Heart right ventricle (tissue), 16 donors: ENCODE measurements around the gene ERICH6. TPM values are rescaled to one million over a fixed set of nuclear protein-coding genes. Genes with fewer than 3 reads are reported as not detected.
A peak's percentile ranks its signal among the peaks of the same experiment; 100 is the strongest.

ENCODE experiments used
- ATAC-seq, 8 donors: fragments of 200-7000 bp; cut with Tn5 transposase; one replicate each; pipeline ENCODE4 v1.9.1; 2020; ENCODE audit warnings: mild to moderate bottlenecking in 8 of 8, moderate library complexity in 8 of 8, moderate number of reproducible peaks in 1 of 8
- DNase-seq, 2 donors: peaks; one replicate each; pipeline ENCODE4 v3.0.0-alpha.2; 2020
- H3K27ac ChIP-seq, 10 donors: fragments of 200-600 bp; sonication (generic) in 2 of 10; one replicate each; pipeline versions ENCODE4 v1.5.0 to v1.8.0; 2020 to 2022; ENCODE audit warnings: mild to moderate bottlenecking in 3 of 10
- H3K27me3 ChIP-seq, 7 donors: fragments of 200-600 bp; one replicate each; pipeline ENCODE4 v1.8.0; 2021 to 2022; ENCODE audit warnings: mild to moderate bottlenecking in 2 of 7
- H3K36me3 ChIP-seq, 9 donors: fragments of 200-600 bp; sonication (generic) in 1 of 9; one replicate each; pipeline versions ENCODE4 v1.5.0 to v1.8.0; 2020 to 2022; ENCODE audit warnings: mild to moderate bottlenecking in 2 of 9
- H3K4me1 ChIP-seq, 9 donors: fragments of 200-600 bp; sonication (generic) in 1 of 9; one replicate each; pipeline versions ENCODE4 v1.5.0 to v1.8.0; 2020 to 2022; ENCODE audit warnings: mild to moderate bottlenecking in 4 of 9
- H3K4me3 ChIP-seq, 10 donors: fragments of 200-600 bp; sonication (generic) in 2 of 10; one replicate each; pipeline versions ENCODE4 v1.5.0 to v1.8.0; 2020 to 2022; ENCODE audit warnings: mild to moderate bottlenecking in 7 of 10, moderate library complexity in 2 of 10
- H3K9me3 ChIP-seq, 11 donors: fragments of 200-600 bp in 10 of 11; sonication (generic) in 2 of 11; one replicate each; pipeline versions ENCODE4 v1.5.0 to v1.8.0; 2013 to 2022; ENCODE audit warnings: mild to moderate bottlenecking in 2 of 11, control low read depth in 1 of 11, moderate library complexity in 1 of 11
- CTCF ChIP-seq, 9 donors: fragments of 200-600 bp; sonication (generic) in 2 of 9; IDR thresholded peaks; one replicate each; pipeline versions ENCODE4 v1.5.0 to v1.8.0; 2021 to 2022; ENCODE audit warnings: antibody characterized with exemption in 9 of 9, mild to moderate bottlenecking in 5 of 9, moderate library complexity in 1 of 9
- WGBS, 2 donors: extraction: QIAGEN DNeasy Blood & Tissue Kit; methylation state at CpG; one replicate each; pipeline ENCODE4 v1.1.7; 2013; ENCODE audit warnings: inconsistent platforms in 1 of 2; 5-methylcytosine and 5-hydroxymethylcytosine counted together
- intact Hi-C, 10 donors: fragments of 100-400 bp; cut with DNase I; formaldehyde crosslinking; loops; one replicate each; pipeline versions ENCODE4 v1.11.1 to v1.14.2; 2022
- polyA plus RNA-seq, 2 donors: library from polyadenylated mRNA; stranded (reverse); fragments of 200-250 nt; gene quantifications; one replicate each; pipeline ENCODE4 v1.2.3, GENCODE V29; 2013
- total RNA-seq, 10 donors: library from RNA; stranded (reverse); fragmentation: NEBNext Ultra II Directional in 3 of 10; extraction: Animal tissue kit (Norgen Biotek cat#: 25700) in 3 of 10; gene quantifications; one replicate each; pipeline versions ENCODE4 v1.2.1 to v1.2.4, GENCODE V29; 2021 to 2023
- donor health status: Arrhythmogenic right ventricular cardiomyopathy.
- donor health status: ischemic (EF 13 %, LVEDD 7.1; RV severe dilation, severe dysfunction).
- donor health status: healthy with polysubstance abuse.
- donor health status: DM: no; HTN: yes; CAD: no.
- donor health status: DM: no; HTN: no; CAD: no.
- donor health status: ischemic (EF 25% LVEDD 6.9; RV normal size, moderate dysfunction).
- donor health status: ischemic (EF 25% LVEDD 5.7; RV mildly dilated, moderate dysfunction).
- donor health status: healthy.
- donor health status: DM: yes; HTN: yes; CAD: no.
- donor health status: Ischemic cardiomyopathy.
- donor health status: ischemic (EF 35%, LVEDD 5.7; RV mildly dilated, moderate dysfunction).
- donor health status: nonischemic (EF 11% LVEDD 7.7; RV severe dilation, severe dysfunction).
- donor health status: DM: yes; HTN: yes; CAD: no.
- donor health status: PGD.
- donor health status: ischemic (EF 29% LVEDD 5.4; RV normal size, mild dysfunction).
- donor health status: nonischemic (EF 23%, LVEDD 6.1; RV moderate dilation, normal function).

The ERICH6 gene
- total and polyA plus RNA-seq, 12 donors: 0.20 to 0.56 TPM; not detected in 10

- 94 to 97% methylated on average over 3 of the region's 3 CpGs for WGBS, 2 donors
- no peak overlapping the region for H3K27ac ChIP-seq
- intact Hi-C loops: loop anchor here (2.0 to 10.0 kb wide), 10 partner anchors 40 to 425 kb away; partner anchors contain the start of genes SIAH2 (in 3 of the 10) and MED12L (in 1 of the 10)
- H3K4me1 ChIP-seq: peaks cover 0 to 8% (median 4%) of the 10 kb centered on the region in 9 donors
- no peaks in the 10 kb centered on the region for H3K27me3 ChIP-seq
- no peaks in the 10 kb centered on the region for H3K36me3 ChIP-seq
- H3K9me3 ChIP-seq: no peaks in the 10 kb centered on the region
- DNase-seq: no peak
- ATAC-seq: no peak
- no peak for TF ChIP-seq CTCF (IDR thresholded peaks at IDR 0.05)
- H3K4me3 ChIP-seq: no peak overlapping the region
These were observed 18.5 kb upstream of the ERICH6 start for GRCh38 chr3:150722267-150722666.

- intact Hi-C loops: loop anchor here (1.0 to 10.0 kb wide), 17 partner anchors 41 to 426 kb away; partner anchors contain the start of genes SIAH2 (in 3 of the 10) and MED12L (in 1 of the 10)
- peaks cover 0 to 8% (median 4%) of the 10 kb centered on the region in 9 donors for H3K4me1 ChIP-seq
- H3K27ac ChIP-seq: no peak overlapping the region
- H3K36me3 ChIP-seq: no peaks in the 10 kb centered on the region
- no peak overlapping the region for H3K4me3 ChIP-seq
- TF ChIP-seq CTCF (IDR thresholded peaks at IDR 0.05): peak; percentile 75 to 87 (median 83)
- WGBS, 2 donors: 16% methylated on average over 13 of the region's 13 CpGs
- no peaks in the 10 kb centered on the region for H3K27me3 ChIP-seq
- no peak for DNase-seq
- peak in 7 of 8 donors; percentile 51 to 79 (median 73) for ATAC-seq
- peaks cover 0 to 3% (median 0%) of the 10 kb centered on the region in 11 donors for H3K9me3 ChIP-seq
These were observed 17.8 kb upstream of the ERICH6 start for GRCh38 chr3:150721285-150722130.

- WGBS, 2 donors: 78 to 83% methylated on average over 3 of the region's 3 CpGs
- DNase-seq: no peak
- H3K4me1 ChIP-seq: peaks cover 0 to 8% (median 4%) of the 10 kb centered on the region in 9 donors
- no peak for ATAC-seq
- intact Hi-C loops: loop anchor here (2.0 to 10.0 kb wide), 14 partner anchors 42 to 427 kb away; partner anchors contain the start of genes SIAH2 (in 3 of the 10) and MED12L (in 1 of the 10)
- peaks cover 0 to 13% (median 0%) of the 10 kb centered on the region in 11 donors for H3K9me3 ChIP-seq
- no peak overlapping the region for H3K27ac ChIP-seq
- TF ChIP-seq CTCF (IDR thresholded peaks at IDR 0.05): no peak
- no peaks in the 10 kb centered on the region for H3K36me3 ChIP-seq
- H3K27me3 ChIP-seq: no peaks in the 10 kb centered on the region
- H3K4me3 ChIP-seq: no peak overlapping the region
These were observed 16.7 kb upstream of the ERICH6 start for GRCh38 chr3:150720444-150720843.

- H3K27me3 ChIP-seq: no peaks in the 10 kb centered on the region
- DNase-seq: no peak
- 96 to 98% methylated on average over 2 of the region's 2 CpGs for WGBS, 2 donors
- TF ChIP-seq CTCF (IDR thresholded peaks at IDR 0.05): no peak
- H3K27ac ChIP-seq: no peak overlapping the region
- peaks cover 0 to 14% (median 0%) of the 10 kb centered on the region in 9 donors for H3K36me3 ChIP-seq
- intact Hi-C loops: loop anchor here in 1 of 10 donors (5.0 kb wide), 1 partner anchor 57 kb away; no protein-coding TSS in a partner anchor
- no peak for ATAC-seq
- no peak overlapping the region for H3K4me3 ChIP-seq
- H3K4me1 ChIP-seq: peaks cover 0 to 2% (median 0%) of the 10 kb centered on the region in 9 donors
- peaks cover 0 to 12% (median 0%) of the 10 kb centered on the region in 11 donors for H3K9me3 ChIP-seq
These were observed 6.4 kb upstream of the ERICH6 start for GRCh38 chr3:150710097-150710496.
